HEK293T (cell line): ENCODE measurements around the gene ANKRD11.
A peak's percentile ranks its signal among the peaks of the same experiment; 100 is the strongest.

Experiments
- CTCF ChIA-PET: fragments of 350-600 bp; formaldehyde crosslinking; extraction: SDS; loops from one replicate; lab custom pipeline; 2021; ENCODE audit warnings: antibody characterized with exemption, inconsistent platforms; lab: Yijun Ruan, JAX
- POLR2A ChIA-PET: fragments of 350-600 bp; formaldehyde crosslinking; extraction: SDS; loops from one replicate; lab custom pipeline; 2020; ENCODE audit warnings: antibody characterized with exemption, inconsistent platforms; lab: Yijun Ruan, JAX
- DNase-seq: peaks from one replicate; pipeline ENCODE4 v3.0.0; 2012; ENCODE audit warnings: mixed read lengths; ENCODE audit errors: extremely low spot score
- ARNT ChIP-seq: fragments of 450-650 bp; IDR thresholded peaks from 2 replicates; pipeline ENCODE4 v1.6.1; 2017; ENCODE audit warnings: mild to moderate bottlenecking
- BHLHE40 ChIP-seq: fragments of 450-650 bp; IDR thresholded peaks from 2 replicates; pipeline ENCODE4 v1.6.1; 2016; ENCODE audit warnings: mild to moderate bottlenecking, moderate library complexity, borderline replicate concordance
- CTBP1 ChIP-seq: fragments of 450-650 bp; IDR thresholded peaks from 2 replicates; pipeline ENCODE4 v1.6.1; 2016; ENCODE audit warnings: borderline replicate concordance
- ELF4 ChIP-seq: fragments of 450-650 bp; IDR thresholded peaks from 2 replicates; pipeline ENCODE4 v1.6.1; 2017; ENCODE audit warnings: antibody characterized with exemption
- FOXA1 ChIP-seq: fragments of 450-650 bp; IDR thresholded peaks from 2 replicates; pipeline ENCODE4 v1.6.1; 2016; ENCODE audit warnings: mild to moderate bottlenecking
- FOXK2 ChIP-seq: fragments of 450-650 bp; IDR thresholded peaks from 2 replicates; pipeline ENCODE4 v1.6.1; 2016; ENCODE audit warnings: mild to moderate bottlenecking
- FOXM1 ChIP-seq: fragments of 450-650 bp; IDR thresholded peaks from 2 replicates; pipeline ENCODE4 v1.6.1; 2017; ENCODE audit warnings: mild to moderate bottlenecking, borderline replicate concordance
- HDGF ChIP-seq: fragments of 450-650 bp; IDR thresholded peaks from 2 replicates; pipeline ENCODE4 v1.6.1; 2017; ENCODE audit warnings: antibody characterized with exemption, borderline replicate concordance
- L3MBTL2 ChIP-seq: fragments of 450-650 bp; conservative IDR thresholded peaks from 2 replicates; pipeline ENCODE4 v1.6.1; 2016; ENCODE audit warnings: mild to moderate bottlenecking
- LEF1 ChIP-seq: fragments of 450-650 bp; IDR thresholded peaks from 2 replicates; pipeline ENCODE4 v1.6.1; 2017; ENCODE audit warnings: mild to moderate bottlenecking, borderline replicate concordance
- NFRKB ChIP-seq: fragments of 450-650 bp; IDR thresholded peaks from 2 replicates; pipeline ENCODE4 v1.6.1; 2016; ENCODE audit warnings: mild to moderate bottlenecking, moderate library complexity
- SP1 ChIP-seq: fragments of 450-650 bp; IDR thresholded peaks from 2 replicates; pipeline ENCODE4 v1.6.1; 2017
- SUZ12 ChIP-seq: fragments of 450-650 bp; IDR thresholded peaks from 2 replicates; pipeline ENCODE4 v1.6.1; 2016; ENCODE audit warnings: mild to moderate bottlenecking
- TARDBP ChIP-seq: fragments of 450-650 bp; IDR thresholded peaks from 2 replicates; pipeline ENCODE4 v1.6.1; 2016
- ZNF384 ChIP-seq: fragments of 450-650 bp; IDR thresholded peaks from 2 replicates; pipeline ENCODE4 v1.6.1; 2016
- TF ChIP-seq, protein P1 (sequence below): fragments of 450-650 bp; IDR thresholded peaks from 2 replicates; pipeline ENCODE4 v1.6.1; 2016

The ANKRD11 gene

DNA sequence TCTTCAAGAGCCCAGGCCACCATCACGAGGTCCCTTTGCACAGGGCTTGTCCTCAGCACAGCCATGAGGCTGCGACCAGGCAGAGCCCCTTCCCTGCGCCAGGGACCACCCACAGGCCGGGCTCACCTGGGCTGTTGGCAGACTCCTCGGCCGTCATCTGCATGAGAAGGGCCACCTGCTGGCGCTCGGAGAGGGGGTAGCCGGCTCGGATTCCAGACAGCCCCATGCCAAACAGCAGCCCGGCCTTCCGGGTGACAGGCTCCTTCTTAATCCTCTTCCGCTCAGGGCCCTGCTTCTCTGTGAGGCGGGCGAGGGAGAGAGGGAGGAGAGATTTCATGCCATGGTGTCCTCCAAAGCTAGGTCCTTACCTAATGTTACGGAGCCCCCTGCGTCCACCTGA is 199.5 kb downstream of the ANKRD11 start:
- DNase-seq: no peak
- no peak for TF ChIP-seq ARNT
- TF ChIP-seq, protein P1, sequence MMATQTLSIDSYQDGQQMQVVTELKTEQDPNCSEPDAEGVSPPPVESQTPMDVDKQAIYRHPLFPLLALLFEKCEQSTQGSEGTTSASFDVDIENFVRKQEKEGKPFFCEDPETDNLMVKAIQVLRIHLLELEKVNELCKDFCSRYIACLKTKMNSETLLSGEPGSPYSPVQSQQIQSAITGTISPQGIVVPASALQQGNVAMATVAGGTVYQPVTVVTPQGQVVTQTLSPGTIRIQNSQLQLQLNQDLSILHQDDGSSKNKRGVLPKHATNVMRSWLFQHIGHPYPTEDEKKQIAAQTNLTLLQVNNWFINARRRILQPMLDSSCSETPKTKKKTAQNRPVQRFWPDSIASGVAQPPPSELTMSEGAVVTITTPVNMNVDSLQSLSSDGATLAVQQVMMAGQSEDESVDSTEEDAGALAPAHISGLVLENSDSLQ: no peak
- ChIA-PET CTCF (no interaction called here), POLR2A (no interaction called here)

- CTCF ChIA-PET: no interaction called here
- TF ChIP-seq LEF1 (no peak), CTBP1 (no peak), FOXM1 (no peak), SUZ12 (no peak), TARDBP (no peak), ELF4 (no peak)
- POLR2A ChIA-PET: no interaction called here
- no peak for DNase-seq
These were observed 199.9 kb downstream of the ANKRD11 start for GRCh38 chr16:89290472-89290871.

GRCh38 chr16:89289428-89290395 is 200.6 kb downstream of the ANKRD11 start:
- POLR2A ChIA-PET: no interaction called here
- CTCF ChIA-PET: interaction anchor here (0.7 to 0.8 kb wide), 2 partner anchors 43 to 77 kb away, joined by 3 read pairs; no protein-coding TSS in a partner anchor
- TF ChIP-seq FOXK2 (no peak), BHLHE40 (no peak), ARNT (no peak), ZNF384 (no peak), NFRKB (no peak), HDGF (no peak), TARDBP (no peak), SUZ12 (no peak), LEF1 (no peak), FOXA1 (no peak), L3MBTL2 (no peak), ELF4 (no peak), CTBP1 (no peak), FOXM1 (no peak), SP1 (no peak)
- TF ChIP-seq, protein P1: no peak
- DNase-seq: peak; percentile 95

DNA sequence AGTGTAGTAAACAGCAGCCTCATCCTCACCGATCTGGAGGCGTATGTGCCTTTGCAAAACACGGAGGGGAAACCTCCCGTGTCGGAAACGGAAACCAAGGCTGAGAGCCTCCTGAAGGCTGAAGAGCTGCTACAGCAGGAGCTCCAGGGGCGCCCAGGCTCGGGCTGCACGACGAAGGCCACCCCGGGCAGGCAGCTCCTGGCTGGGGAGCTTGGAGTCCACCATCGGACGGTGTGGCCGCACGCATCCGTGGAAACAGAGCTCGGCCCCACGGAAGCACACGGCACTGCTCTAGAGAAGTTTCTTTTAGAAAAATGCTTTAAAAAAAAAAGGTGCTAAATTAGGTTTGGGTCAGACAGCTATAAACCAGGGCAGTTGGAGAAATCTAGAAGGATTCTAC is 201.4 kb downstream of the ANKRD11 start:
- ChIA-PET CTCF (interaction anchor here (0.5 to 0.8 kb wide), 2 partner anchors 42 to 186 kb away, joined by 3 to 6 read pairs; no protein-coding TSS in a partner anchor), POLR2A (no interaction called here)
- no peak for DNase-seq
- TF ChIP-seq CTBP1 (no peak), ZNF384 (no peak), FOXM1 (no peak), L3MBTL2 (no peak), SUZ12 (no peak), BHLHE40 (no peak), FOXA1 (no peak), ELF4 (no peak), ARNT (no peak), FOXK2 (no peak), LEF1 (no peak)
- TF ChIP-seq, protein P1: no peak

DNA sequence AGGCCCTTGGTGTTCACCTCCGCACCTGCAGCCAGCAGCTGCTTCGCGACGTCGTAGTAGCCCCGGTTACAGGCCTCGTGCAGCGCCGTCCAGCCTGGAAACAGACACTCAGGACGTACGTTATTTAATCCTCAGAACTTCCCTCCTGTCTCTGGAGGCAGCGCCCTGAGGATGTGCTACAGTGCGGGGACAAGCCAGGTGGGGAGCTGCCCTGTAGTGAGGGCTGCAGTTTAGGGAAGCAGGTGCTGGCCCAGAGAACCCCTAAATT is 201.8 kb downstream of the ANKRD11 start:
- ChIA-PET POLR2A (no interaction called here), CTCF (interaction anchor here (0.5 to 0.8 kb wide), 2 partner anchors 41 to 186 kb away, joined by 3 to 6 read pairs; no protein-coding TSS in a partner anchor)
- TF ChIP-seq, protein P1: no peak
- TF ChIP-seq HDGF (no peak), FOXK2 (no peak), BHLHE40 (no peak), ELF4 (no peak), SP1 (no peak), L3MBTL2 (no peak), ZNF384 (no peak), TARDBP (no peak), CTBP1 (no peak), FOXM1 (no peak)
- DNase-seq: no peak
